ENCODE data around the gene HTRA3. TPM values are rescaled to one million over a fixed set of nuclear protein-coding genes. Genes with fewer than 3 reads are reported as not detected.
A peak's percentile ranks its signal among the peaks of the same experiment; 100 is the strongest.

HTRA3 gene
- total RNA-seq, 1 experiment from 2014 or later: 0.64 TPM

DNA sequence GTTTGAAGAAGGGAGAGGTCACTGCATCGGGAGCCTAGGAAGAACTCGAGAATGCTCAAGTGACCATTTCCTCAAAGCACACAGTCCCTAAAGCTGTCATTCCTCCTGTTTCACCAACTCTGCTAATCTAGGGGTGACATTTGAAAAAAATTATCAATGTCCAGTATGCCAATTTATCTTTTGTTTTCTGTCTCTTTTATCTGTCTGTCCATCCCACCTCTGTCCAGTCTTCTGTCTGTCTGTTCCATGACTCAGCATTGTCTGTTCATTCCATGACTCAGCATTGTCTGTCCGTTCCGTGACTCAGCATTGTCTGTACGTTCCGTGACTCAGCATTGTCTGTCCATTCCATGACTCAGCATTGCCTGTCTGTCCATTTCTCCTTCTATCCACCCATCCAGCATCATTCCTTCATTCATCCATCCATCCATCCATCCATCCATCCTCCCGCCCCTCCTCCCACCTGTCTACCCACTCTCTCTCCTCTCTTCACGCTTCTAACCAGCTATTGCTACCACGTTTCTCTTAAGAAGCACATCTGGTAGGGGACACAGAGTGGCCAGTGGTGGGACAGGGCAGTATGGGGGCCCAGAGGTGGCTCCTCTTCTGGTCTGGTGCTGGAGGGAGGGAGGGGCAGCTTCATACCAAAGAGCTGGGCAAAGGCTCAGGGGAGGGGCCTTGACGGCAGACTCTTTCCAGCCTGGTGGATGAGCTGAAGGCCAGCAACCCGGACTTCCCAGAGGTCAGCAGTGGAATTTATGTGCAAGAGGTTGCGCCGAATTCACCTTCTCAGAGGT lies 34.1 kb downstream of the HTRA3 start:
- intact Hi-C loops (cut with micrococcal nuclease; ENCODE audit: unreplicated experiment): no loop called here
- no TSS peak for BruUV-seq (replicated peaks)

DNA sequence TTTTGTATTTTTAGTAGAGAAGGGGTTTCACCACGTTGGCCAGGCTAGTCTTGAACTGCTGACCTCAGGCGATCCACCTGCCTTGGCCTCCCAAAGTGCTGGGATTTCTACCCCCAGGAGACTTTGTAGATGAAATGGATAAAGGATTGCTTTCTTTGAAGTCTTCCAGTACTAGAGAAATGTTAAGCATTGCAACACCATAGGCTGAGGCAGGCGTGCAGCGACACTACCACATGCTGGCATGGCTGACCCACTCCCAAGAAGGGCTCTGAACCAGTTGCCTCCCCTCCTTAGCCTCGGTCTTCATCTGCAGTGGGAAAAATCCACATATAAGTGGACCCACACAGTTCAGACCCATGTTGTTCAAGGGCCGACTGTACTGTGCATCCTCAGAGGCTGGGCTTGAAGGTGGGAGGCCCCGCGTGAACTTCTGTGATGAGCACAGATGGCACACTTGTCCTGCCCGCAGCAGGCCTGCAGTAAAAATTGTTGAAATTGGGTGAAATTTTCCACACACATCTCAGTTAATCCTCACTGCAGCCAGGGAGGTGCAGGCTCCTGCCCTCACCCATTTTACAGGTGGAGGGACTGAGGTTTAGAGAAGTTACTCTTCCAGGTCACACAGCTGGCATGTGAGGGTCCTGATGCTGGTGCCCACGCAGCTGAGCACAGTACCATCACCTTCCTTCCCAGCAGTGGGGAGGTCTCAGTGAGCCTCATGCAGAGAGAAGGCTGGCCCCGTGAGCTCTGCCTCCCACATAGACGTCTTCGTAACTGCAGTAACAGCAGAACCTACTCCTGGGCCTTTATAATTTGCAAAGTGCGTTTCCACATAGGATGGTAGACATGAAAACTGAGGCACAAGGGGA lies 35.5 kb downstream of the HTRA3 start:
- Histone ChIP-seq H3K4me1 (ENCODE audit: insufficient read depth, low read length, poor library complexity, severe bottlenecking) (no peaks in the 10 kb centered on the region), H3K4me3 (ENCODE audit: low read depth, low read length, poor library complexity, severe bottlenecking) (no peak overlapping the region), H3K27me3 (replicated peaks; ENCODE audit: insufficient read depth, low read depth, low read length, poor library complexity) (no peaks in the 10 kb centered on the region), H3K27ac (ENCODE audit: low read depth, low read length, poor library complexity, severe bottlenecking) (no peak overlapping the region), H3K36me3 (ENCODE audit: insufficient read depth, low read length, poor library complexity, severe bottlenecking) (no peaks in the 10 kb centered on the region), H3K9me3 (ENCODE audit: low read depth, low read length, poor library complexity, severe bottlenecking) (no peaks in the 10 kb centered on the region)
- BruUV-seq (replicated peaks): no TSS peak
- ChIA-PET POLR2A (ENCODE audit: low non-redundant PET) (no interaction called here), CTCF (no interaction called here)
- no peak for DNase-seq (ENCODE audit: low spot score)
- intact Hi-C loops (cut with micrococcal nuclease; ENCODE audit: unreplicated experiment): no loop called here
- TF ChIP-seq, protein P1, sequence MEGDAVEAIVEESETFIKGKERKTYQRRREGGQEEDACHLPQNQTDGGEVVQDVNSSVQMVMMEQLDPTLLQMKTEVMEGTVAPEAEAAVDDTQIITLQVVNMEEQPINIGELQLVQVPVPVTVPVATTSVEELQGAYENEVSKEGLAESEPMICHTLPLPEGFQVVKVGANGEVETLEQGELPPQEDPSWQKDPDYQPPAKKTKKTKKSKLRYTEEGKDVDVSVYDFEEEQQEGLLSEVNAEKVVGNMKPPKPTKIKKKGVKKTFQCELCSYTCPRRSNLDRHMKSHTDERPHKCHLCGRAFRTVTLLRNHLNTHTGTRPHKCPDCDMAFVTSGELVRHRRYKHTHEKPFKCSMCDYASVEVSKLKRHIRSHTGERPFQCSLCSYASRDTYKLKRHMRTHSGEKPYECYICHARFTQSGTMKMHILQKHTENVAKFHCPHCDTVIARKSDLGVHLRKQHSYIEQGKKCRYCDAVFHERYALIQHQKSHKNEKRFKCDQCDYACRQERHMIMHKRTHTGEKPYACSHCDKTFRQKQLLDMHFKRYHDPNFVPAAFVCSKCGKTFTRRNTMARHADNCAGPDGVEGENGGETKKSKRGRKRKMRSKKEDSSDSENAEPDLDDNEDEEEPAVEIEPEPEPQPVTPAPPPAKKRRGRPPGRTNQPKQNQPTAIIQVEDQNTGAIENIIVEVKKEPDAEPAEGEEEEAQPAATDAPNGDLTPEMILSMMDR (conservative IDR thresholded peaks at IDR 0.05; ENCODE audit: low read depth, low read length): no peak
- no peak for TF ChIP-seq EZH2 (IDR thresholded peaks at IDR 0.05; ENCODE audit: borderline replicate concordance, low read depth, low read length, poor library complexity, severe bottlenecking)

More for the DNA sequence above, 34.1 kb downstream of the HTRA3 start:
- H3K4me3 ChIP-seq (ENCODE audit: low read depth, low read length, poor library complexity, severe bottlenecking): no peak overlapping the region
- TF ChIP-seq, protein P1 (conservative IDR thresholded peaks at IDR 0.05; ENCODE audit: low read depth, low read length): no peak
- no peak for TF ChIP-seq EZH2 (IDR thresholded peaks at IDR 0.05; ENCODE audit: borderline replicate concordance, low read depth, low read length, poor library complexity, severe bottlenecking)
- H3K4me1 ChIP-seq (ENCODE audit: insufficient read depth, low read length, poor library complexity, severe bottlenecking): no peaks in the 10 kb centered on the region
- DNase-seq (ENCODE audit: low spot score): peak; percentile 37
- no peaks in the 10 kb centered on the region for H3K9me3 ChIP-seq (ENCODE audit: low read depth, low read length, poor library complexity, severe bottlenecking)
- no peak overlapping the region for H3K27ac ChIP-seq (ENCODE audit: low read depth, low read length, poor library complexity, severe bottlenecking)
- H3K27me3 ChIP-seq (replicated peaks; ENCODE audit: insufficient read depth, low read depth, low read length, poor library complexity): no peaks in the 10 kb centered on the region
- no peaks in the 10 kb centered on the region for H3K36me3 ChIP-seq (ENCODE audit: insufficient read depth, low read length, poor library complexity, severe bottlenecking)
- POLR2A ChIA-PET (ENCODE audit: low non-redundant PET): no interaction called here
- CTCF ChIA-PET: no interaction called here

DNA sequence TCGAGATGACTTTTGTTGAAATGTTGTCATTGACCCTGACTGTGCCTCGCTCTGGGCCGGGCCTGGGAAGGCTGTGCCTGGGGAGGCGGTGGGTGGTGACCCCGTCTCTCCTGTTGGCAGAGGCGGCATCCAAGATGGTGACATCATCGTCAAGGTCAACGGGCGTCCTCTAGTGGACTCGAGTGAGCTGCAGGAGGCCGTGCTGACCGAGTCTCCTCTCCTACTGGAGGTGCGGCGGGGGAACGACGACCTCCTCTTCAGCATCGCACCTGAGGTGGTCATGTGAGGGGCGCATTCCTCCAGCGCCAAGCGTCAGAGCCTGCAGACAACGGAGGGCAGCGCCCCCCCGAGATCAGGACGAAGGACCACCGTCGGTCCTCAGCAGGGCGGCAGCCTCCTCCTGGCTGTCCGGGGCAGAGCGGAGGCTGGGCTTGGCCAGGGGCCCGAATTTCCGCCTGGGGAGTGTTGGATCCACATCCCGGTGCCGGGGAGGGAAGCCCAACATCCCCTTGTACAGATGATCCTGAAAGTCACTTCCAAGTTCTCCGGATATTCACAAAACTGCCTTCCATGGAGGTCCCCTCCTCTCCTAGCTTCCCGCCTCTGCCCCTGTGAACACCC lies 36.4 kb downstream of the HTRA3 start:
- Histone ChIP-seq H3K4me3 (ENCODE audit: low read depth, low read length, poor library complexity, severe bottlenecking) (no peak overlapping the region), H3K4me1 (ENCODE audit: insufficient read depth, low read length, poor library complexity, severe bottlenecking) (no peaks in the 10 kb centered on the region), H3K27ac (ENCODE audit: low read depth, low read length, poor library complexity, severe bottlenecking) (no peak overlapping the region), H3K9me3 (ENCODE audit: low read depth, low read length, poor library complexity, severe bottlenecking) (no peaks in the 10 kb centered on the region), H3K27me3 (replicated peaks; ENCODE audit: insufficient read depth, low read depth, low read length, poor library complexity) (no peaks in the 10 kb centered on the region), H3K36me3 (ENCODE audit: insufficient read depth, low read length, poor library complexity, severe bottlenecking) (no peaks in the 10 kb centered on the region)
- ChIA-PET CTCF (no interaction called here), POLR2A (ENCODE audit: low non-redundant PET) (no interaction called here)
- intact Hi-C loops (cut with micrococcal nuclease; ENCODE audit: unreplicated experiment): no loop called here
- no TSS peak for BruUV-seq (replicated peaks)
- TF ChIP-seq, protein P1 (conservative IDR thresholded peaks at IDR 0.05; ENCODE audit: low read depth, low read length): no peak
- no peak for TF ChIP-seq EZH2 (IDR thresholded peaks at IDR 0.05; ENCODE audit: borderline replicate concordance, low read depth, low read length, poor library complexity, severe bottlenecking)
- DNase-seq (ENCODE audit: low spot score): no peak
